ENCODE measurements around the gene GANC. TPM values are rescaled to one million over a fixed set of nuclear protein-coding genes. Genes with fewer than 3 reads are reported as not detected.
A peak's percentile ranks its signal among the peaks of the same experiment; 100 is the strongest.

The GANC gene
- total RNA-seq, 1 experiment from 2014 or later = 15.8 TPM

GRCh38 chr15:42363487-42363886, 90.5 kb downstream of the GANC start:
- Histone ChIP-seq H4K8ac (replicated peaks; ENCODE audit: insufficient read length, low read depth, low read length) (no peak overlapping the region), H3K4me1 (ENCODE audit: insufficient read depth, low read length) (peaks cover 14% of the 10 kb centered on the region; the same call in 1 of the 2 replicates), H3K27ac (ENCODE audit: insufficient read length, low read depth, low read length) (no peak overlapping the region), H3K4me2 (ENCODE audit: insufficient read depth, insufficient read length, low read length) (peak overlapping the region; percentile 6), H3K18ac (ENCODE audit: insufficient read length, low read depth, low read length) (no peak overlapping the region), H3K4ac (ENCODE audit: low read depth, low read length) (no peak overlapping the region), H2BK15ac (ENCODE audit: low read depth, low read length) (no peak overlapping the region), H3K23ac (ENCODE audit: insufficient read length, low read depth, low read length) (no peak overlapping the region), H2AK5ac (ENCODE audit: insufficient read length, low read length) (no peak overlapping the region), H3K56ac (ENCODE audit: insufficient read length, low read depth, low read length) (no peak overlapping the region), H3K79me2 (ENCODE audit: insufficient read depth, low read length) (no peaks in the 10 kb centered on the region), H3K27me3 (ENCODE audit: insufficient read depth, low read length) (no peaks in the 10 kb centered on the region; the same call in 1 of the 2 replicates), H4K5ac (ENCODE audit: insufficient read length, low read depth, low read length) (no peak overlapping the region), H3K9ac (ENCODE audit: extremely low read depth, insufficient read length, low read length) (no peak overlapping the region), H2BK20ac (ENCODE audit: low read depth, low read length, poor library complexity, severe bottlenecking) (no peak overlapping the region), H3T11ph (ENCODE audit: low read length) (no peak overlapping the region), H2AFZ (ENCODE audit: low read length) (no peak overlapping the region), H2BK5ac (ENCODE audit: insufficient read length, low read length) (no peak overlapping the region), H4K20me1 (ENCODE audit: control insufficient read depth, insufficient read depth, insufficient read length) (no peaks in the 10 kb centered on the region), H2BK12ac (ENCODE audit: insufficient read length, low read depth, low read length) (no peak overlapping the region), H3K9me3 (ENCODE audit: control insufficient read depth, low read depth, low read length) (no peaks in the 10 kb centered on the region), H3K23me2 (ENCODE audit: insufficient read length, low read depth, low read length, poor library complexity, severe bottlenecking) (no peaks in the 10 kb centered on the region), H3K79me1 (ENCODE audit: insufficient read depth, low read depth, low read length, poor library complexity, severe bottlenecking) (no peaks in the 10 kb centered on the region), H2BK120ac (ENCODE audit: low read depth, low read length, poor library complexity, severe bottlenecking) (no peak overlapping the region), H3K14ac (ENCODE audit: insufficient read depth, low read length) (no peak overlapping the region), H4K91ac (ENCODE audit: insufficient read length, low read depth, low read length) (no peak overlapping the region)
- H3K36me3 Mint-ChIP-seq (ENCODE audit: insufficient read depth in 1 of 3, low read depth in 3 of 3) = peaks cover 0 to 3% (median 1%) of the 10 kb centered on the region in 3 experiments; a peak in 2 of 7 replicates
- no CpG with 5 or more reads among the region's 3 CpGs for WGBS (ENCODE audit: extremely low coverage, insufficient read length, low lambda C conversion rate)
- no peak overlapping the region for H3K27ac Mint-ChIP-seq
- H3K4me1 Mint-ChIP-seq = peaks cover 16 to 30% of the 10 kb centered on the region in 2 experiments
- H3K9me3 Mint-ChIP-seq = no peaks in the 10 kb centered on the region; a peak in 1 of 5 replicates
- DNase-seq = peak; percentile 46
- no peak overlapping the region; a peak in 2 of 5 replicates for H3K4me3 Mint-ChIP-seq
- peaks cover 18% of the 10 kb centered on the region for H3K27me3 Mint-ChIP-seq (ENCODE audit: low read depth)
- TF ChIP-seq CTCF (conservative IDR thresholded peaks at IDR 0.05) = no peak
